SK-N-SH treated with all-trans-retinoic acid at 6 μM for 48 hours (cell line): ENCODE measurements around the gene DBN1.

Experiments
- ARNTL ChIP-seq: fragments of 450-650 bp; formaldehyde crosslinking; IDR thresholded peaks from 2 replicates; pipeline ENCODE4 v1.5.0; 2020; ENCODE audit warnings: low read depth, mild to moderate bottlenecking, moderate library complexity, borderline replicate concordance
- ESRRG ChIP-seq: fragments of 250-450 bp; sonication (Bioruptor Pico); IDR thresholded peaks from 2 replicates; pipeline ENCODE4 v1.6.1; 2021; ENCODE audit warnings: mild to moderate bottlenecking
- OSR1 ChIP-seq: fragments of 250-450 bp; sonication (Bioruptor Pico); IDR thresholded peaks from 2 replicates; pipeline ENCODE4 v1.8.0; 2022; ENCODE audit warnings: moderate library complexity, mild to moderate bottlenecking, inconsistent platforms
- PPARA ChIP-seq: fragments of 250-450 bp; sonication (Bioruptor Pico); IDR thresholded peaks from 2 replicates; pipeline ENCODE4 v1.5.0; 2020; ENCODE audit warnings: mild to moderate bottlenecking, borderline replicate concordance
- SNAI2 ChIP-seq: fragments of 250-450 bp; sonication (Bioruptor Pico); IDR thresholded peaks from 2 replicates; pipeline ENCODE4 v1.5.0; 2020; ENCODE audit warnings: mild to moderate bottlenecking, moderate library complexity
- TCF4 ChIP-seq: fragments of 250-450 bp; sonication (Bioruptor Pico); IDR thresholded peaks from 2 replicates; pipeline ENCODE4 v1.8.0; 2021; ENCODE audit warnings: mild to moderate bottlenecking, moderate library complexity, borderline replicate concordance
- ZFP30 ChIP-seq: fragments of 450-650 bp; formaldehyde crosslinking; IDR thresholded peaks from 2 replicates; pipeline ENCODE4 v1.5.0; 2022; ENCODE audit warnings: mild to moderate bottlenecking, moderate library complexity
- ZNF70 ChIP-seq: fragments of 450-650 bp; formaldehyde crosslinking; IDR thresholded peaks from 2 replicates; pipeline ENCODE4 v1.5.0; 2020; ENCODE audit warnings: mild to moderate bottlenecking, moderate library complexity
- ZNF8 ChIP-seq: fragments of 450-650 bp; formaldehyde crosslinking; IDR thresholded peaks from 2 replicates; pipeline ENCODE4 v1.5.0; 2020; ENCODE audit warnings: mild to moderate bottlenecking, moderate library complexity
- TF ChIP-seq, protein P1 (sequence below): fragments of 250-450 bp; sonication (Bioruptor Pico); IDR thresholded peaks from 2 replicates; pipeline ENCODE4 v1.5.1; 2020; ENCODE audit warnings: low read depth, mild to moderate bottlenecking, moderate library complexity
- TF ChIP-seq, protein P2 (sequence below): fragments of 250-450 bp; sonication (Bioruptor Pico); IDR thresholded peaks from 2 replicates; pipeline ENCODE4 v1.8.0; 2020; ENCODE audit warnings: mild to moderate bottlenecking, moderate library complexity, borderline replicate concordance
- TF ChIP-seq, protein P3 (sequence below): fragments of 250-450 bp; sonication (Bioruptor Pico); IDR thresholded peaks from 2 replicates; pipeline ENCODE4 v1.8.0; 2021; ENCODE audit warnings: low read depth, mild to moderate bottlenecking, moderate library complexity, borderline replicate concordance

DNA sequence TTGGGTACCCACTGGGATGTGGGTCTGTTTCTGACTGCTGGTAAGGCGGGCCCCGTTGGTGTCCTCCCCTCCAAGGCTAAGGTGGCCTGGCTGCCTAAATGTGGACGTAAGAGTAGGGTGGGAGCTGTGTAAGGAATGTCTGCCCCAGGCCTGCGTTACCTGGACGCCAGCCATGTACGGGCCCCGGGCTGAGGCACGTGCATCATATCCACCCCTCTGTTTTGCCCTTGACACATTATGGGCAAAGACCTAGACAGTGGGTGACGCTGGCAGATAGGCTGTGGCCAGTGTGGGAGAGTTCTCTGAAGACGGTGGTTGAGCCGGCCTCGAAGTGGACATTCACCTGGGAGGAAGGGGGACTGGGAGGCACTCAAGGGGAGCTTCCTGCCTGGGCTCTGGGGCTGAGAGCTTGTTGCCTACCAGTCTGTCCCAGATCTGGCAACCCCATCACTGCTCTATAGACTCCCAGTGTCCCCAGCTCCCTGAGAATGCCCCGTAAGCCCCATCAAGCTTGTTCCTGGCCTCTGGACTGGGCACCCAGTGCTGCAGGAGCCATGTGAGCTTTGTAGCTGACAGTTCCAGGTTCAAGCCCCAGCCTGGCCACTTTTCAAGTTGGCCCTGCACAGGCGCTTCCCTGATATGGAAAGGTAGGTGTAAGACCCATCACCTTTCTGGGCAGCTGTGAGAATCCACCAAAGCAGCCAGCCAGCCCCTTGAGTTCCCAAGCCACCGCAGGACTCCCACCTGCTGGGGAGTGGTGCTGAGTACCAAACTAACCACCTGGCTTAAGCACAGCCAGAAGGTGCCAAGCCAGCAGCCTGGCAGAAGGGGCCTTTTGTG lies 30.1 kb downstream of the DBN1 start:
- TF ChIP-seq OSR1 (CRISPR knock-in tag) (no peak), ZNF8 (CRISPR knock-in tag) (no peak), ARNTL (CRISPR knock-in tag) (no peak), ZNF70 (CRISPR knock-in tag) (no peak), ESRRG (no peak), ZFP30 (CRISPR knock-in tag) (no peak), PPARA (CRISPR knock-in tag) (no peak), TCF4 (no peak), SNAI2 (CRISPR knock-in tag) (no peak)
- TF ChIP-seq, protein P1, sequence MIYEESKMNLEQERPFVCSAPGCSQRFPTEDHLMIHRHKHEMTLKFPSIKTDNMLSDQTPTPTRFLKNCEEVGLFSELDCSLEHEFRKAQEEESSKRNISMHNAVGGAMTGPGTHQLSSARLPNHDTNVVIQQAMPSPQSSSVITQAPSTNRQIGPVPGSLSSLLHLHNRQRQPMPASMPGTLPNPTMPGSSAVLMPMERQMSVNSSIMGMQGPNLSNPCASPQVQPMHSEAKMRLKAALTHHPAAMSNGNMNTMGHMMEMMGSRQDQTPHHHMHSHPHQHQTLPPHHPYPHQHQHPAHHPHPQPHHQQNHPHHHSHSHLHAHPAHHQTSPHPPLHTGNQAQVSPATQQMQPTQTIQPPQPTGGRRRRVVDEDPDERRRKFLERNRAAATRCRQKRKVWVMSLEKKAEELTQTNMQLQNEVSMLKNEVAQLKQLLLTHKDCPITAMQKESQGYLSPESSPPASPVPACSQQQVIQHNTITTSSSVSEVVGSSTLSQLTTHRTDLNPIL, result no peak
- TF ChIP-seq, protein P2, sequence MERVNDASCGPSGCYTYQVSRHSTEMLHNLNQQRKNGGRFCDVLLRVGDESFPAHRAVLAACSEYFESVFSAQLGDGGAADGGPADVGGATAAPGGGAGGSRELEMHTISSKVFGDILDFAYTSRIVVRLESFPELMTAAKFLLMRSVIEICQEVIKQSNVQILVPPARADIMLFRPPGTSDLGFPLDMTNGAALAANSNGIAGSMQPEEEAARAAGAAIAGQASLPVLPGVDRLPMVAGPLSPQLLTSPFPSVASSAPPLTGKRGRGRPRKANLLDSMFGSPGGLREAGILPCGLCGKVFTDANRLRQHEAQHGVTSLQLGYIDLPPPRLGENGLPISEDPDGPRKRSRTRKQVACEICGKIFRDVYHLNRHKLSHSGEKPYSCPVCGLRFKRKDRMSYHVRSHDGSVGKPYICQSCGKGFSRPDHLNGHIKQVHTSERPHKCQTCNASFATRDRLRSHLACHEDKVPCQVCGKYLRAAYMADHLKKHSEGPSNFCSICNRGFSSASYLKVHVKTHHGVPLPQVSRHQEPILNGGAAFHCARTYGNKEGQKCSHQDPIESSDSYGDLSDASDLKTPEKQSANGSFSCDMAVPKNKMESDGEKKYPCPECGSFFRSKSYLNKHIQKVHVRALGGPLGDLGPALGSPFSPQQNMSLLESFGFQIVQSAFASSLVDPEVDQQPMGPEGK (CRISPR knock-in tag), result no peak
- TF ChIP-seq, protein P3, sequence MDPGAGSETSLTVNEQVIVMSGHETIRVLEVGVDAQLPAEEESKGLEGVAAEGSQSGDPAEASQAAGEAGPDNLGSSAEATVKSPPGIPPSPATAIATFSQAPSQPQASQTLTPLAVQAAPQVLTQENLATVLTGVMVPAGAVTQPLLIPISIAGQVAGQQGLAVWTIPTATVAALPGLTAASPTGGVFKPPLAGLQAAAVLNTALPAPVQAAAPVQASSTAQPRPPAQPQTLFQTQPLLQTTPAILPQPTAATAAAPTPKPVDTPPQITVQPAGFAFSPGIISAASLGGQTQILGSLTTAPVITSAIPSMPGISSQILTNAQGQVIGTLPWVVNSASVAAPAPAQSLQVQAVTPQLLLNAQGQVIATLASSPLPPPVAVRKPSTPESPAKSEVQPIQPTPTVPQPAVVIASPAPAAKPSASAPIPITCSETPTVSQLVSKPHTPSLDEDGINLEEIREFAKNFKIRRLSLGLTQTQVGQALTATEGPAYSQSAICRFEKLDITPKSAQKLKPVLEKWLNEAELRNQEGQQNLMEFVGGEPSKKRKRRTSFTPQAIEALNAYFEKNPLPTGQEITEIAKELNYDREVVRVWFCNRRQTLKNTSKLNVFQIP (CRISPR knock-in tag), result no peak
